Adrenal gland (tissue), 12 donors: ENCODE results near the gene TTC8. TPM values are rescaled to one million over a fixed set of nuclear protein-coding genes. Genes with fewer than 3 reads are reported as not detected.
A peak's percentile ranks its signal among the peaks of the same experiment; 100 is the strongest.

Source experiments
- DNase-seq, 7 donors: peaks; one replicate each; pipeline ENCODE4 v3.0.0-alpha.2; 2019 to 2020
- H3K27ac ChIP-seq, 5 donors: fragments of 200-600 bp; sonication (generic) in 4 of 5; 1 replicate in 3 of 5; 2 replicates in 2 of 5; pipeline versions ENCODE4 v1.5.1 to v1.8.0; 2016 to 2020; ENCODE audit warnings: mild to moderate bottlenecking in 1 of 5
- H3K27me3 ChIP-seq: fragments of 200-600 bp; 2 replicates; pipeline ENCODE4 v1.8.0; 2021
- H3K36me3 ChIP-seq, 2 donors: fragments of 200-600 bp; replicated peaks in 1 of 2; 1 replicate in 1 of 2; 2 replicates in 1 of 2; pipeline versions ENCODE4 v1.5.1 to v1.8.0; 2018 to 2022
- H3K4me1 ChIP-seq, 2 donors: fragments of 200-600 bp; replicated peaks in 1 of 2; 1 replicate in 1 of 2; 2 replicates in 1 of 2; pipeline versions ENCODE4 v1.5.1 to v1.8.0; 2018 to 2021
- H3K4me3 ChIP-seq, 4 donors: fragments of 200-600 bp; sonication (generic) in 3 of 4; one replicate each; pipeline ENCODE4 v1.5.1; 2016 to 2018
- H3K9me3 ChIP-seq, 3 donors: fragments of 200-600 bp; sonication (generic) in 1 of 3; replicated peaks in 1 of 3; 1 replicate in 2 of 3; 2 replicates in 1 of 3; pipeline versions ENCODE4 v1.5.1 to v1.8.0; 2016 to 2021
- POLR2A ChIP-seq, 2 donors: fragments of 450-650 bp; IDR thresholded peaks; one replicate each; pipeline ENCODE4 v1.6.1; 2017; ENCODE audit warnings: antibody characterized with exemption in 2 of 2, mild to moderate bottlenecking in 2 of 2, moderate library complexity in 1 of 2
- WGBS, 4 donors: extraction: QIAGEN DNeasy Blood & Tissue Kit in 2 of 4; methylation state at CpG; one replicate each; pipeline versions ENCODE4 v1.1.5 to v1.1.7; 2013 to 2017; 5-methylcytosine and 5-hydroxymethylcytosine counted together
- intact Hi-C, 2 donors: fragments of 100-400 bp; cut with DNase I; formaldehyde crosslinking; loops; one replicate each; pipeline versions ENCODE4 v1.14.1 to v1.15.0; 2022 to 2023
- polyA plus RNA-seq, 3 donors: library from polyadenylated mRNA; stranded (reverse); fragments of 200-250 nt in 2 of 3; fragments of 350-450 nt in 1 of 3; fragmentation: Illumina TruSeq in 1 of 3; extraction: RNeasy Lipid Tissue Mini Kit (QIAGEN cat#74804) in 1 of 3; gene quantifications; one replicate each; pipeline ENCODE4 v1.2.3, GENCODE V29; 2013 to 2014
- total RNA-seq, 9 donors: library from RNA; depleted of rRNA in 4 of 9; stranded (reverse); fragments of >200 nt in 4 of 9; fragments of 120-200 nt in 1 of 9; fragmentation: NEBNext Ultra II Directional in 1 of 9; extraction: Animal tissue kit (Norgen Biotek cat#: 25700) in 1 of 9; gene quantifications; one replicate each; pipeline versions ENCODE4 v1.1.0 to v1.2.4, GENCODE V29; 2013 to 2023
- TF ChIP-seq, protein P1 (sequence below), 6 experiments: fragments of 450-650 bp in 4 of 6; fragments of 200-600 bp in 2 of 6; sonication (generic) in 1 of 6; IDR thresholded peaks; 1 replicate in 5 of 6; 2 replicates in 1 of 6; pipeline versions ENCODE4 v1.5.1 to v1.8.0; 2016 to 2021; ENCODE audit warnings: antibody characterized with exemption in 6 of 6, mild to moderate bottlenecking in 2 of 6, moderate library complexity in 1 of 6
- donor health status: healthy with polysubstance abuse.
- donor health status: Bipolar disorder and iron deficiency.
- donor health status: DM: yes; HTN: yes; CAD: no.
- donor health status: DM: no; HTN: no; CAD: no.
- donor health status: DM: no; HTN: no; CAD: no.
- donor health status: DM: yes; HTN: yes; CAD: no.

TTC8 gene
- total and polyA plus RNA-seq, 12 donors = 40.4 to 184 (median 68.3) TPM

GRCh38 chr14:88895116-88895515 lies 70.7 kb downstream of the TTC8 start:
- H3K9me3 ChIP-seq = no peaks in the 10 kb centered on the region
- H3K4me3 ChIP-seq = no peak overlapping the region
- intact Hi-C loops = no loop called here
- no peaks in the 10 kb centered on the region for H3K4me1 ChIP-seq
- no peak overlapping the region for H3K27ac ChIP-seq
- no peak for DNase-seq
- no peaks in the 10 kb centered on the region for H3K27me3 ChIP-seq
- no peak for TF ChIP-seq POLR2A (IDR thresholded peaks at IDR 0.05)
- TF ChIP-seq, protein P1, sequence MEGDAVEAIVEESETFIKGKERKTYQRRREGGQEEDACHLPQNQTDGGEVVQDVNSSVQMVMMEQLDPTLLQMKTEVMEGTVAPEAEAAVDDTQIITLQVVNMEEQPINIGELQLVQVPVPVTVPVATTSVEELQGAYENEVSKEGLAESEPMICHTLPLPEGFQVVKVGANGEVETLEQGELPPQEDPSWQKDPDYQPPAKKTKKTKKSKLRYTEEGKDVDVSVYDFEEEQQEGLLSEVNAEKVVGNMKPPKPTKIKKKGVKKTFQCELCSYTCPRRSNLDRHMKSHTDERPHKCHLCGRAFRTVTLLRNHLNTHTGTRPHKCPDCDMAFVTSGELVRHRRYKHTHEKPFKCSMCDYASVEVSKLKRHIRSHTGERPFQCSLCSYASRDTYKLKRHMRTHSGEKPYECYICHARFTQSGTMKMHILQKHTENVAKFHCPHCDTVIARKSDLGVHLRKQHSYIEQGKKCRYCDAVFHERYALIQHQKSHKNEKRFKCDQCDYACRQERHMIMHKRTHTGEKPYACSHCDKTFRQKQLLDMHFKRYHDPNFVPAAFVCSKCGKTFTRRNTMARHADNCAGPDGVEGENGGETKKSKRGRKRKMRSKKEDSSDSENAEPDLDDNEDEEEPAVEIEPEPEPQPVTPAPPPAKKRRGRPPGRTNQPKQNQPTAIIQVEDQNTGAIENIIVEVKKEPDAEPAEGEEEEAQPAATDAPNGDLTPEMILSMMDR (IDR thresholded peaks at IDR 0.05) = no peak
- H3K36me3 ChIP-seq = no peaks in the 10 kb centered on the region
- 83 to 91% (median 87%) methylated on average over 4 of the region's 4 CpGs for WGBS, 4 donors

- intact Hi-C loops = no loop called here
- peak in 2 of 7 donors; percentile 19 to 81 for DNase-seq
- 52 to 60% (median 55%) methylated on average over 4 of the region's 4 CpGs for WGBS, 4 donors
- H3K4me1 ChIP-seq = no peaks in the 10 kb centered on the region
- no peak overlapping the region for H3K4me3 ChIP-seq
- H3K27me3 ChIP-seq = no peaks in the 10 kb centered on the region
- H3K36me3 ChIP-seq = no peaks in the 10 kb centered on the region
- H3K27ac ChIP-seq = peak overlapping the region in 1 of 5 donors; percentile 13
- no peaks in the 10 kb centered on the region for H3K9me3 ChIP-seq
- TF ChIP-seq POLR2A (IDR thresholded peaks at IDR 0.05) = no peak
- TF ChIP-seq, protein P1 (IDR thresholded peaks at IDR 0.05) = no peak
Observed at GRCh38 chr14:88901189-88901588, 76.7 kb downstream of the TTC8 start.

- no peak for DNase-seq
- Histone ChIP-seq H3K27ac (peak overlapping the region in 1 of 5 donors; percentile 13), H3K27me3 (no peaks in the 10 kb centered on the region), H3K4me1 (no peaks in the 10 kb centered on the region), H3K4me3 (no peak overlapping the region), H3K9me3 (no peaks in the 10 kb centered on the region), H3K36me3 (no peaks in the 10 kb centered on the region)
- WGBS, 4 donors = 67 to 86% (median 76%) methylated on average over 3 of the region's 3 CpGs
- no peak for TF ChIP-seq POLR2A (IDR thresholded peaks at IDR 0.05)
- TF ChIP-seq, protein P1 (IDR thresholded peaks at IDR 0.05) = no peak
- intact Hi-C loops = no loop called here
Observed at GRCh38 chr14:88901991-88902390, 77.5 kb downstream of the TTC8 start.

GRCh38 chr14:88902850-88903249 lies 78.4 kb downstream of the TTC8 start:
- no peaks in the 10 kb centered on the region for H3K9me3 ChIP-seq
- no peak for DNase-seq
- H3K4me3 ChIP-seq = no peak overlapping the region
- WGBS, 4 donors = 86 to 100% (median 91%) methylated on average over 1 of the region's 1 CpG
- peak overlapping the region in 1 of 5 donors; percentile 17 for H3K27ac ChIP-seq
- H3K4me1 ChIP-seq = no peaks in the 10 kb centered on the region
- H3K27me3 ChIP-seq = no peaks in the 10 kb centered on the region
- TF ChIP-seq POLR2A (IDR thresholded peaks at IDR 0.05) = no peak
- TF ChIP-seq, protein P1 (IDR thresholded peaks at IDR 0.05) = no peak
- intact Hi-C loops = no loop called here
- no peaks in the 10 kb centered on the region for H3K36me3 ChIP-seq
